Muscle layer of duodenum (tissue), 2 donors: ENCODE results near the gene CRTC3.

ENCODE experiments used
- H3K27ac ChIP-seq: one replicate; pipeline ENCODE4 v1.7.0; 2013; ENCODE audit warnings: mild to moderate bottlenecking, low read length
- H3K27me3 ChIP-seq: one replicate; pipeline ENCODE4 v1.7.0; 2013; ENCODE audit warnings: low read depth, mild to moderate bottlenecking, control low read depth, low read length
- H3K36me3 ChIP-seq, 2 donors: one replicate each; pipeline ENCODE4 v1.7.0; 2013; ENCODE audit warnings: low read length in 2 of 2, control low read depth in 1 of 2, mild to moderate bottlenecking in 1 of 2; ENCODE audit not compliant: insufficient read depth in 2 of 2, control insufficient read depth in 1 of 2
- H3K4me1 ChIP-seq, 2 donors: one replicate each; pipeline ENCODE4 v1.7.0; 2013; ENCODE audit warnings: low read length in 2 of 2, mild to moderate bottlenecking in 2 of 2, control low read depth in 1 of 2, moderate library complexity in 1 of 2; ENCODE audit not compliant: insufficient read depth in 2 of 2, control insufficient read depth in 1 of 2
- H3K4me3 ChIP-seq, 2 donors: one replicate each; pipeline ENCODE4 v1.7.0; 2013; ENCODE audit warnings: low read length in 2 of 2, low read depth in 1 of 2, mild to moderate bottlenecking in 1 of 2
- H3K9me3 ChIP-seq, 2 donors: one replicate each; pipeline ENCODE4 v1.7.0; 2013; ENCODE audit warnings: low read length in 2 of 2, control low read depth in 1 of 2, mild to moderate bottlenecking in 1 of 2; ENCODE audit not compliant: control insufficient read depth in 1 of 2
- donor health status: healthy.

CRTC3 gene

DNA sequence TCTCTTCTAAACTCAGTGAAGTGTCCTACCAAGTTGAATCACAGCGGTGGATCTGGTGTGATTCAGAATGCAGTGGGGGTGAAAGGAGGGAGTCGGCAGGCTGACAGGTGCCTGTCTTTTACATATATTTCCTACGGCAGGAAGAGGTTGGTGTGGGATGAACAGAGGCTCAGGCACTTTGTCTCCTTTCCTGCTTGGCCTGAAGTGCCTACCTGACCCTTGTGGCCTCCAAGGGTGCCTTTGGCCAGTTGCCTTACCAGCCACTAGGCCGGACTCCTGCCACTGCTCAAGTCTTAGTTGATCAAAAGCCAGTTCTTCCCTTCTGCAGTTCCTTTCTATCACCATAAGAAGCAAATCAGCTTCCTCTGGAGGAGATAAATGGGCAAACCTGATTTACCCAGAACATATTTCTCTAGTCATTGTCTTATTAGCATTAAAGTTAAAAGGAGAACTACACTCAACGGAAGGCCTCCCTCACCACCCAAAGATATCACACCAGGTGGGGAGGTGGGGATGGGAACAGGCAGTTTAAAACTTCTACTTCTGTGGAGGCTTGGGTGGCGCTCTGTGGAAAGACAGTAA lies 52.1 kb downstream of the CRTC3 start:
- H3K27me3 ChIP-seq = no peaks in the 10 kb centered on the region
- H3K9me3 ChIP-seq = no peaks in the 10 kb centered on the region
- peaks cover 0 to 35% of the 10 kb centered on the region in 2 donors for H3K4me1 ChIP-seq
- H3K36me3 ChIP-seq = no peaks in the 10 kb centered on the region
- no peak overlapping the region for H3K4me3 ChIP-seq
- no peak overlapping the region for H3K27ac ChIP-seq

DNA sequence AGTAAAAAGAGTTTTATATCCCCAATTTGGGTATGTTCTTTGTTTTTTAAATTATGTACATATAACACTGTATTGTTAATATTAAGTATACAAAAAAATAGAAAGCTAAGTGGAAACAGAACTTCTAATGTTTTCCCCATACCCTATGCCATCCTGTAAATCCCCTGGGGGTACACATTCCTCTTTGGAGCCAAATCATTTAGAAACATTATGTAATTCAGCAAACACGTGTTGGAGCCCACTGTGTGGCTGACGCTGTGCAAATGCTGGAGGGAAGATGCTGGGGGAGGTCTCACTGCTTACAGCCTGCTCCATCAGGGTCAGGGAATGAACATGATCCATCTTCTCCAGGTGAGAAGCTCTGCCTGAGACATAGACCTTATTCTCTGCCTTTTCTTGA lies 52.8 kb downstream of the CRTC3 start:
- H3K4me1 ChIP-seq = peaks cover 0 to 35% of the 10 kb centered on the region in 2 donors
- no peak overlapping the region for H3K27ac ChIP-seq
- H3K36me3 ChIP-seq = peaks cover 0 to 3% of the 10 kb centered on the region in 2 donors
- no peaks in the 10 kb centered on the region for H3K9me3 ChIP-seq
- H3K4me3 ChIP-seq = no peak overlapping the region
- H3K27me3 ChIP-seq = no peaks in the 10 kb centered on the region

DNA sequence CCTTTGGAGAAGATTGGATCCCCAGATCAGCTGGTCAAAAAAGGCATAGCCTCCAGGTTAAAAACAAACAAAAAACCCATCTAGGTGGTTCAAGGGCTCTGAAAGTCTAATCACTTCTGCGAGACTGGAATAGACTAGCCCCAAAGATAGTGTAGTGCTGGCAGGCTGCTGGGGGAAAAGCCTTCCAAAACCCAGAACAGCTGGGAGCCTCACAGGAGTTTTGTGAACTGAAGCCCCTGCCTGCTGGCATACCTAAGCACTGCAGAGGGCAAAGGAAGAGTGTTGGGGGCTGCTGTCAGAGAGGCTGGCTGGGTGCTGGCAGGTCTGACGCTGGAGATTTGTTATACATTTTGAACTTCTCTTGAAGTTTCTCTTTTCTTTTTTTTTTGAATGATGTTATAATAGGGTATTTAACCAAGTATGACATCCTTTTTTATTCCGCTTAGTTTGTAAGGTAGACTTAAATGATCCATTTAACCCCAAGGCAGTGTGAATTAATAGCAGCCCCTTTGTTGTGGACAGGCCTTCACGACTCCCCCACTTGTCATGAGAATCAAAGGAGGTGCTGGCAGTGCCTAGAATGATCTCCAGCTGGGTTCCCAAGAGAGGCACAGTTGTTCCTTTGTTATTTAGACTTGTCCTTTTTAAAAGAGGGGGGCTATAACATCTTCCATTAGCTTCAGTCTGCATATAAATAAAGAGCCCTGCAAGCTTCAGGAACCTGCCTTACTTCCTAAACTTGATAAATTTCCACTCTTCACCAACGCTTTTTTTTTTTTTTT lies 53.9 kb downstream of the CRTC3 start:
- H3K4me1 ChIP-seq = peaks cover 0 to 35% of the 10 kb centered on the region in 2 donors
- no peak overlapping the region for H3K27ac ChIP-seq
- no peak overlapping the region for H3K4me3 ChIP-seq
- H3K9me3 ChIP-seq = no peaks in the 10 kb centered on the region
- peaks cover 0 to 3% of the 10 kb centered on the region in 2 donors for H3K36me3 ChIP-seq
- no peaks in the 10 kb centered on the region for H3K27me3 ChIP-seq

DNA sequence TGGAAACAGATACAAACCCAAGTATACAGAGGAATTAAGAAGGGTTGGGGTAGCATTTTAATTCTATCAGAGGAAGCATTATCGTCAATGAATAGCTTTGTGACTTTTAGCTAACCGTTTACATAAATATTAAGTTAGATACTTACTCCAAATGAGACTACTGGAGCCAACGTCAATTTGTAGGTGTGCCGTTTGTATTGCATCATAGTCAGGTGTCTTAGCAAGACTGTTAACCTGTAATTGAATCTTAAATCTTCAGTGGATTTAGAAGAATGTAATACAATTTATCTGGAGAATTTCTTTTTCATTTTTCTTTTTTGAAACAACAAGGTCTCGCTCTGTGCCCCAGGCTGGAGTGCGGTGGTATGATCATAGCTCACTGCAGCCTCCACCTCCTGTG lies 55.1 kb downstream of the CRTC3 start:
- Histone ChIP-seq H3K9me3 (no peaks in the 10 kb centered on the region), H3K27ac (no peak overlapping the region), H3K36me3 (peaks cover 0 to 3% of the 10 kb centered on the region in 2 donors), H3K4me3 (no peak overlapping the region), H3K4me1 (peaks cover 0 to 35% of the 10 kb centered on the region in 2 donors), H3K27me3 (no peaks in the 10 kb centered on the region)

DNA sequence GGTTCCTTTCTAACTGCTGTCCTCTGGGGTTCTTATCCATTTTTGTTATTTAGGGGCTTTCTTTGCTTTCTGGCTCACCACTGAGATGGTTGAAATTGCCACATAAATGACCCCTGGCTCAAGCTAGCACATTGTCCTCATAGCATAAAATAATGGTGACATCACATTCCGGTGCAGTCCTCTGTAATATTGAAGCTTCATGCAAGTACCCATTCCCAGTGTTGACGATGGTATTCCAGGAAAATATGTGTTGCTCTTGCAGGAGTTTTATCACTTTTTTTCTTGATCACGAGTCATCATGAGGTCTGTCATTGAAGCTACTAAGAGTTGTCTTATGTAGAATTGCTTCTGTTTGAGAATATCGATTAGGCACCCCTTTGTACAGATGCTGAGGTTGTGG lies 56.1 kb downstream of the CRTC3 start:
- H3K36me3 ChIP-seq = peaks cover 0 to 3% of the 10 kb centered on the region in 2 donors
- H3K27me3 ChIP-seq = no peaks in the 10 kb centered on the region
- no peak overlapping the region for H3K27ac ChIP-seq
- H3K4me1 ChIP-seq = peaks cover 0 to 27% of the 10 kb centered on the region in 2 donors
- H3K4me3 ChIP-seq = no peak overlapping the region
- H3K9me3 ChIP-seq = no peaks in the 10 kb centered on the region

DNA sequence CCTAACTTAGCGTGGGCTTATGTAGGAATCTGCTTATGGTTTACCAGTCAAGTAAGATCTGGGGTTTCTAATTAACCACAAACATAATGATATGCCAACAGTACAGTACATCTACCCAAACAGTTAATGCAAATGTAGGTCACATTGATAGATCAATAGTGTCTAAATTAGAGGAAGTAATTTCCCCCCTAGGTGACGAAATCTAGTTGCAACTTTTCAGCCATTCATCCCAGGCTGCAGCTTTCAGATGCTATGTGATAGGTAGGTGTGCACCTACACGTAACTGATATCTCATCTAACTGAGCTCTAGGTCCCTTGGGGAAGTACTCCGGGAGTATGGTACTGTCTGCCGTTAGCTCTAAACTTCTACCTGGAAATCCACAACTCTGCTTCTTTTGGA lies 57.2 kb downstream of the CRTC3 start:
- peaks cover 0 to 3% of the 10 kb centered on the region in 2 donors for H3K36me3 ChIP-seq
- H3K27ac ChIP-seq = no peak overlapping the region
- H3K4me1 ChIP-seq = peaks cover 0 to 20% of the 10 kb centered on the region in 2 donors
- H3K9me3 ChIP-seq = no peaks in the 10 kb centered on the region
- no peaks in the 10 kb centered on the region for H3K27me3 ChIP-seq
- H3K4me3 ChIP-seq = no peak overlapping the region

DNA sequence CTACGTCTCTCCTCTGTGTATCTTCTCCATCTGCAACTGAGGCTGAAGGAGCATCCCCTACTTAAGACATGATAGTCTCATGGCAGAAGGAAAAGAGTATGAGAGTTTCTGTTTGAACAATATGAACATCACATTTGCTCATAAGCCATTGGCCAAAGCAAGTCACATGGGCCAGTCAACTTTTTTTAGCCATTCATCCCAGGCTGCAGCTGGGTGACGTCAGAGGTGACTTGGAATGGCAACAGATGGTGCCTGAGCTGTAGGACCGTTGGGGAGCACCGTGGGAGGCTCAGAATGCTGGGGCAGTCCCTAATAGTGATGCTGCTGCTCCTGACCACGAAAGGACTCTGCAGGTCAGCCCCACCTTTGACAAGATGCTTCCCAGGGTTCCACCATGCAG lies 58.7 kb downstream of the CRTC3 start:
- Histone ChIP-seq H3K27ac (no peak overlapping the region), H3K36me3 (peaks cover 0 to 3% of the 10 kb centered on the region in 2 donors), H3K27me3 (no peaks in the 10 kb centered on the region), H3K4me1 (peaks cover 0 to 7% of the 10 kb centered on the region in 2 donors), H3K4me3 (no peak overlapping the region), H3K9me3 (no peaks in the 10 kb centered on the region)

DNA sequence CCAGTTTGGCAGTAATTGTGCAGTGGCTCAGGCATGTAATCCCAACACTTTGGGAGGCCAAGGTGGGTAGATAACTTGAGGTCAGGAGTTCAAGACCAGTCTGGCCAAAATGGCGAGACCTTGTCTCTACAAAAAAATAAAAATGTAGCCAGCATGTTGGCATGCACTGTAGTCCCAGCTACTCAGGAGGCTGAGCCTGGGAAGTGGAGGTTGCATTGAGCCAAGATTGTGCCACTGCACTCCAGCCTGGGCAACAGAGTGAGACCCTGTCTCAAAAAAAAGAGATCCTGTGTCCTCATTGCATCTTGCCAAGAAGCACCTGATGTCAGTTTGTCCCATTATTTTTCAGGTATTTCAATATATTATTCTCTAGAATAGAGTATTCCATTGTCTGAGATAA lies 61.8 kb downstream of the CRTC3 start:
- Histone ChIP-seq H3K4me3 (no peak overlapping the region), H3K27me3 (no peaks in the 10 kb centered on the region), H3K4me1 (peaks cover 0 to 7% of the 10 kb centered on the region in 2 donors), H3K27ac (no peak overlapping the region), H3K36me3 (peaks cover 0 to 3% of the 10 kb centered on the region in 2 donors), H3K9me3 (no peaks in the 10 kb centered on the region)

DNA sequence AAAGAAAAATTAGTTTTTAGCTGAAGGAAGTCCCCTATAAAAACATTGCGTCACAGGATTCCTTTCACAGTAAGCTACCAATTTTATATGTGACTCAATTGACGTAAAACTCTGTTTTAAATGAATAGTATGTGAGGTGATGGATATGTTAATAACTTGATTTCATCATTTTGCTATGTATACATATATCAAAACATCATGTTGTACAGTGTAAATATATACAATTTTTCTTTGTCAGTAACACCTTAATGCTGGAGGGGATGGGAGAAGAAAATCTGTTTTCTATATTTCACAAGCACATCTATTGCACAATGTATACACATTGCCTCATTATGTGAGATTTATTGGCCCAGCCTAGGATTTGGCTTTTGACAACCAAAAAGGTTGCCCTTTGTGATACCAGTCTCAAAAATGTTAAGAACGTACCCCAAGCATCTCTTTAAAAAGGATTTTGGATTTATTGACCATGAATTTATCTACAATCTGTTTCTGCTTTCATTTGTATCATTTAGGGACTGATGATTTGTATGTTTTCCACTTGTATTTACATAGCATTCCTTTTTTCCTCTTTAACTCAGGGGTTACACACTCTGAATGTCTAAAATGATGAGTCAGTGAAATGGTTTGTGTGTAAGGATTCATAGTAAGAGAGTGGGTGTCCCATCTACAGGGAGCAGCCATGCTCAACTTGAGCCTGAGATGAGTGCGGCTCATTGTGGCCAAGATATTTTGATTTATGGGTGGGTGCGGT lies 62.6 kb downstream of the CRTC3 start:
- Histone ChIP-seq H3K9me3 (no peaks in the 10 kb centered on the region), H3K27ac (no peak overlapping the region), H3K4me3 (no peak overlapping the region), H3K27me3 (no peaks in the 10 kb centered on the region), H3K4me1 (peaks cover 0 to 9% of the 10 kb centered on the region in 2 donors), H3K36me3 (peaks cover 0 to under 1% of the 10 kb centered on the region in 2 donors)

DNA sequence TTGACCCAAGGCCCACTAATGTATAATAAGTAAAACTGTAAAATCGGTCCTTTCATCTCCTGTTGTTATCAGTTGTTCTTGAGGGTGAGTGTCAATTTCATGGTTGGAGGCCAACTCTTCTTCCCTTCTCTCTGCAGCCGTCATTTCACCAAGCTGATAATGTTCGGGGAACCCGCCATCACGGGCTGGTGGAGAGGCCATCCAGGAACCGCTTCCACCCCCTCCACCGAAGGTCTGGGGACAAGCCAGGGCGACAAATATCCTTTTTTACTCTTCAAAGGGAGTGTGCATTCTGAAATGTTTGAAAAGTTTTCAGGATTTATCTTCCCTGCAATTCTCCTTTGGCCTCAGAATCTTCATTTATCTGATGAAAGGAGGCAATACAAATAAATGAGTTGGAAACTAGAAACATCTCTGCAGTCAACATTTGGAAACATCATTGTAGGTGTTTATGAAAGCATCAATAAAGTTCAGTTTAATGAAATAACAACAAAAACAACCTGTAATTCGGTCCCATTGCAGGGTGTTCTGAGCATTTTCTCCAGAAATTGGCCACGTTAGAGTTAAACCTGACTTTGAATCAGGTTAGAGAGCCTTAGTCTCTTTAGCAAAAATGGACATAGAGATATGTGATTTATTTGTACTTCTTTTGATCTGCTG lies 63.9 kb downstream of the CRTC3 start:
- Histone ChIP-seq H3K36me3 (no peaks in the 10 kb centered on the region), H3K27ac (peak overlapping the region; percentile 70), H3K9me3 (no peaks in the 10 kb centered on the region), H3K4me3 (no peak overlapping the region), H3K4me1 (peaks cover 9 to 10% of the 10 kb centered on the region in 2 donors), H3K27me3 (no peaks in the 10 kb centered on the region)

DNA sequence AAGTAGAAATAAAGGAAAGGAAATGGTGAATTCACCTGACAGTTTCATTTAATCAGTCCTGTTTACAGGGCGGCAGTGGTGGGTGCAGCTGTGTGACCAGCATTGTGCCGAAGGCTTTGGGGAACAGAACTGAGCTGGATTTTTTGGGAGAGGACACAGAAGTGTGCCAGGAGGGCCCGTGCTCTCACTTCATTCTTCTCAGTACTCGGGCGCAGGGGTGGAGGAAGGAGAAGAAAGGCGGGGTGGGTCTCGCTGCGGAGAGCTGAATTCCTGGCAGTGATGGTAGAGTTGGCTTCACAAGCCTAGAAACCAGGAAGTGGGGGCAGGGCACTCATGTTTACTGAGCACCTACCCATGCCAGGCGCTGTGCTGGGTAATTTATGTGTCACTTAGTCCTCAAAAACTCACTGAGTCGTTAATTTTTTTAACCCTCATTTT lies 64.6 kb downstream of the CRTC3 start:
- H3K36me3 ChIP-seq = no peaks in the 10 kb centered on the region
- peaks cover 10 to 13% of the 10 kb centered on the region in 2 donors for H3K4me1 ChIP-seq
- no peak overlapping the region for H3K4me3 ChIP-seq
- peak overlapping the region; percentile 70 for H3K27ac ChIP-seq
- H3K27me3 ChIP-seq = no peaks in the 10 kb centered on the region
- H3K9me3 ChIP-seq = no peaks in the 10 kb centered on the region
